GM18909 (cell line): ENCODE measurements around the gene ZC3H7B.

Experiments used
- ATAC-seq: cut with Tn5 transposase; IDR thresholded peaks from one replicate; pipeline ENCODE4 v1.9.1; 2021; ENCODE audit warnings: mild to moderate bottlenecking; ENCODE audit not compliant: unreplicated experiment, poor library complexity

The ZC3H7B gene

GRCh38 chr22:41348964-41349484, 47.7 kb downstream of the ZC3H7B start:
- ATAC-seq: no peak

- no peak for ATAC-seq
These were observed 48.8 kb downstream of the ZC3H7B start for GRCh38 chr22:41350087-41350486.

DNA sequence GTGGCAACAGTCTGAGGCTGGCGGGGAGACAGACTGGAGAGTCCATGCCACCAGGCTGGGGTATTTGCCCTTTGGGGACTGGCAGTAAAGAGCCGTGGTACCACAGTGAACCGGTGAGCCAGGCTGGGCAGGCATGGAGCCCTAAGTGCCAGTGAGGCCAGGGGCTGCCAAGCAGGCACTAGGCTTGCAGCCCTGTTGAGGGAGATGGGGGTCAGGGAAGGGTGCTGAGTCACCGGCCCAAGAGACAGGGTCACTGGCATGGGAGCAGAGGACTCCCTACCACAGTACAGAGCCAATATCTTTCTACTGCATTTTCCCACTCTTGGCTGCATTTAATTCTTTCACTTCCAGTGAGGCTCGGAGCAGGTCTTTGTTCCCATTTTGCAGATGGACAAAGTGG, 49.7 kb downstream of the ZC3H7B start:
- no peak for ATAC-seq

GRCh38 chr22:41352058-41352457, 50.7 kb downstream of the ZC3H7B start:
- no peak for ATAC-seq

GRCh38 chr22:41353862-41354575, 52.7 kb downstream of the ZC3H7B start:
- ATAC-seq: no peak

DNA sequence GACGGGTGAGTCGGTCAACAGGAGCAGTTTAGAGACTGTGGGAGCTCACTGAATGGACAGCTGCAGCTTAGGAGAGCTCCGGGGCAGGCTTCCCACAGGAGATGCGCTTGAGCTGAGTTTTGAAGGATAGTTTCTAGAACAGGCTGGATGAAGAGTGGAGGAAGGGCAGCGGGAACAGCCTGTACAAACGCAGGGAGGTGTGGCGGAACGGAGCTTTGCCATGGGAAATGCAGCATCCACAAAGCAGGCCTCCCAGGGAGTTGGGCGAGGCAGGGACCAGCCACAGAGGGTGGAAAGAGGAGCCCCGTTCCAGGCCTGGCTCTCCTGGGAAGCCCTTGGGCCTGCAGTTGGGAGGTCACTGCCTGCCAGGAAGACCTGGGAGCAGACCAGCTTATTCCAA, 53.7 kb downstream of the ZC3H7B start:
- ATAC-seq: no peak

- no peak for ATAC-seq
These were observed 54.6 kb downstream of the ZC3H7B start for GRCh38 chr22:41355895-41356294.

DNA sequence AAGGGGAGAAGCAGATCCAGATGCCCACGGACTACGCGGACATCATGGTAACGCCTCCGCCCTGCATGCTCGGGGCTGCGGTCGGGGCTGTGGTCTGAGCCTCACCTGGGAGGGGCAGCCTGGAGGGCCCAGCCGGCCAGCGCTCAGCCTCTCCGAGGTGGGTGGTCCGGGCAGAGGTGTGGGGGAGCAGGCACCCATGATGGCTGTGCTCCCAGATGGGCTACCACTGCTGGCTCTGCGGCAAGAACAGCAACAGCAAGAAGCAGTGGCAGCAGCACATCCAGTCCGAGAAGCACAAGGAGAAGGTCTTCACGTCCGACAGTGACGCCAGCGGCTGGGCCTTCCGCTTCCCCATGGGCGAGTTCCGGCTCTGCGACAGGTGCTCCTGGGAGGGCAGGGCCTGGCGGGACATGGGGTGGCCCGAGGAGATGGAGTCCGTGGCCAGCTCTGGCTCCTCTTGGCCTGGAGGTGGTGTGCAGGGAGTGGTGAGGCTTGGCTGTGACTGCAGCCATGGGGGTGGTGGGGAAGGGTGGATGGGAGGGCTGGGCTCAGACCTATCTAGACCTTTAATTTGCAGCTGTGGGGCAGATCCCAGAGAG, 55.2 kb downstream of the ZC3H7B start:
- ATAC-seq: no peak

DNA sequence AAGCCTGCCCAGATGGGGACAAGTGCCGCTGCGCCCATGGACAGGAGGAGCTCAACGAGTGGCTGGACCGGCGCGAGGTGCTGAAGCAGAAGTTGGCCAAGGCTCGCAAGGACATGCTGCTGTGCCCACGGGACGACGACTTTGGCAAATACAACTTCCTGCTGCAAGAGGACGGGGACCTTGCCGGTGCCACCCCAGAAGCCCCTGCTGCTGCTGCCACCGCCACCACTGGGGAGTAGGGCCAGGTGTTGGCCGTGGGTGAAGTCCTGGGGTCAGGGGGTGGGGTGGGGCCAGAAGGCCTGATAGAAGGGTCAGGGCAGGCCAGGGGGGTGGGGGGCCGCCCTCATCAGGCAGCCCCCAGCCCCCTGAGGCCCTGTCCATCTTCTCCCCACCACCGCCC, 55.9 kb downstream of the ZC3H7B start:
- ATAC-seq: no peak

DNA sequence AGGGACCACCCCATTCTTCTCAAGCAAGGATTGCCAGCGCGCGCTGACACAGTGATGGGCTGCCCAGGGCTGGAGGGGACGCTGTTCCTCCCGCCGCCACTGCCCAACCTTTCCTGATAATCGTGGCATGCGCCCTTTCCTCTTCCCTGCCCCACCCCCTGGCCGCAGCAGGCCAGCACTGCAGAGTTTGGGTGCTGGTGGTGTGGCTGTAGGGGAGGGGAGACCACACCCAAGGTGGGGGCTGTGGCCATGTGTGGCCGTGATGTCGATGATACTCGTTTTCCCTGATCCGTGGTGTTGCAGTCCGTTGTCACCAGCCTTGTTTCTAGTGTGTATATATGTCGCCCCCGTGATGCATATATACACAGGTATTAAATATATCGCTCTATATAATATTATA, 57.6 kb downstream of the ZC3H7B start:
- no peak for ATAC-seq

GRCh38 chr22:41359376-41359775, 58.1 kb downstream of the ZC3H7B start:
- no peak for ATAC-seq

DNA sequence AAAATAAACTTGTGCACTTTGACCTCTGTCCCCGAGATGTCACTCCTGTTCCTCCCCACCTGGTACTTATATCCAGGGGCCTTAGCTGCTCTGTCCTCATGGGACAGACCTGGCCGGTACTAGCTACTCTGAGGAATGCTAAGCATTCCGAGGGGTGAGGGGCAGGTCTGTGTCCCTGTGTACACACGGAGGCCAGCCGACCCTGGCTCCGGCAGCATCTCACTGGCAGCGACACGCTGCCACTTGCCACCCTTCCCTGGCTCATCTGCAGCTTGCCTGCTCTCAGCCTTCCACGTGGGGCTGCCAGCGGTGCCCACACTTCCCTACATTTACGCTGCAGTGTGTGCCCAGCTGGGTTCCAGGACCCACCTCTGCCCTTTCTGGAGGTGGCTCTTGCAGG, 58.8 kb downstream of the ZC3H7B start:
- ATAC-seq: no peak

- ATAC-seq: no peak
These were observed 60.5 kb downstream of the ZC3H7B start for GRCh38 chr22:41361716-41362310.

GRCh38 chr22:41362615-41363014, 61.3 kb downstream of the ZC3H7B start:
- ATAC-seq: no peak

DNA sequence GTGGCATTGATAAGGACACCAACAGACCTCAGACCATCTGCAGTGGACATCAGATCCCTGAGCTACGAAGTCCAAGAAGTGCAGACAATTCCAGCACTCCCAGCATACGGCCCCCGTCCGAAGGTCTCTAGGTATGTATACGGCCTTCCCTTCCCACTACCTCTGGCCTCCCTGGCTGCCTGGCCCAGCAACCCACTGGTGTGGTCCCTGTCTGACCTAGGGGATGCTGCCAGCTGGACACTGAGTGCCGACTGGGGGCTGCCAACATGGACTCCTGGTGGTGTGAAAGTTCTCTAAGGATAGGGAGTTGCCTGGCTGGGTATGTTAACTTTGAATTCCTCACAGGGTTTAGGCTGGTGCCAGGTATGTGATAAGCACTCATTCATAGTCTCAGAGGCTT, 62.9 kb downstream of the ZC3H7B start:
- no peak for ATAC-seq

- ATAC-seq: no peak
These were observed 63.6 kb downstream of the ZC3H7B start for GRCh38 chr22:41364955-41365354.

DNA sequence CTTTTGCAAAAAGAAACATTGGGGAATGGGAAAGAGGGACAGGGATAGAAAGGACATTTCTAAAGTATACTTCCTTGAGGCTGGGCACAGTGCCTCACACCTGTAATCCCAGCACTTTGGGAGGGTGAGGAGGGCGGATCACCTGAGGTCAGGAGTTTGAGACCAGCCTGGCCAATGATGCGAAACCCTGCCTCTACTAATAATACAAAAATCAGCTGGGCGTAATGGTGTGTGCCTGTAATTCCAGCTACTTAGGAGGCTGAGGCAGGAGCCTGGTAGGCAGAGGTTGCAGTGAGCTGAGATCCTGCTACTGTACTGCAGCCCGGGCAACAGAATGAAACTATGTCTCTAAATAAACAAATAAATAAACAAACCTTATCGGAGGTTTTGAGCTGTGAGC, 64.1 kb downstream of the ZC3H7B start:
- ATAC-seq: no peak

GRCh38 chr22:41366323-41367029, 65.2 kb downstream of the ZC3H7B start:
- ATAC-seq: no peak

- no peak for ATAC-seq
These were observed 65.8 kb downstream of the ZC3H7B start for GRCh38 chr22:41367039-41367679.

DNA sequence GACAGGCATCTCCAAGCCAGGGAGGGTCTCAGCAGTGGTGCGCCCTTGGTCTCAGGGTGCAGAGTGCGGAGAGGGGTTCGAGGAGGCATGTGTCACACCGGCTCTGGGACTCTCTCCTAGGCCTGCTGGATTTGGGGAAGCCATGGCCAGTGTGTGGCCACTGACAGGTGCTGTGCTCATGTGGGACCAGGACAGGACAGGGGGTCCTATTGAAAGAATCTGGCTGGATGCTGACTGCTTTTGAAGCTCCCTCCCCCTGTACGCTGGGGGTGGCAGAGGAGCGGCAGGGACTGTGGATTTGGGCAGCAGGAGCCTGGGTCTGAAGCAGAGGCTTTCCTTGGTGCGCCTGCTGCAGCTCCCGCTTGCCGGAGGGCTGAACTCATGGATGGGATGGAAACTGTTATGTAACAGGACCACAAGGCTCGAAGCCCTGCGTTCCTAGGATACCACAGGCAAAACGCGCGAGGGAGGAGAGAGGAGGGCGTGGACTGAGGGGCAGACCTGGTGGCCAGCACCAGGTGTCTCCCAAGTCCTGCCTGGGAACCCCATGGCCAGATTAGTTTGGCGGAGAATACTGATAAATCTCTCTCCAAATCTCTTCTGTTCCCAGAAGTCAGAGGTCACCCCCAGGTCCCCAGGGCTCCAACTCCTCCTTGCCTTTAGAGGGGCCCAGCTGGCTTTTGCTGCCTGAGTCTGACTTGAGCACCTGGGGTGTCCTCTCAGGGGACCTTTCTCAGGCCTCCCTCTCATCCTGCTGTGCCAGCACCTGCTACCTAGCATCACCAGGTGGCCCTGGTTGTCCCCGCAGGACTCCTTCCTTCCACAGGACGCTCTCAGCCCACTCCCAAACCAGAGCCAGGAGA, 66.6 kb downstream of the ZC3H7B start:
- ATAC-seq: no peak
